Natural killer cell treated with Interleukin-12 subunit alpha and Interleukin-12 subunit beta and Interleukin-15 and Interleukin-18, amount 100 ng/mL, for 72 hours (primary cell): ENCODE data around the gene OGA. TPM values are rescaled to one million over a fixed set of nuclear protein-coding genes. Genes with fewer than 3 reads are reported as not detected.

Experiments
- ATAC-seq, 2 donors: fragments of 150-1000 bp; cut with Tn5 transposase in 1 of 2; sonication (Bioruptor Pico), chemical (Tn5 transposase) in 1 of 2; 2 replicates each; pipeline ENCODE4 v1.10.0; 2021
- DNase-seq: peaks from one replicate; pipeline ENCODE4 v3.0.0; 2022; ENCODE audit warnings: low spot score
- H3K27ac Mint-ChIP-seq, 2 donors: 1 replicate in 1 of 2; 2 replicates in 1 of 2; pipeline ENCODE4 v1.8.0; 2022; ENCODE audit warnings: mixed read lengths in 2 of 2, mild to moderate bottlenecking in 1 of 2, moderate library complexity in 1 of 2
- H3K27me3 Mint-ChIP-seq, 2 donors: 1 replicate in 1 of 2; 2 replicates in 1 of 2; pipeline ENCODE4 v1.8.0; 2022; ENCODE audit warnings: mixed read lengths in 2 of 2
- H3K36me3 Mint-ChIP-seq: one replicate; pipeline ENCODE4 v1.8.0; 2022; ENCODE audit warnings: mixed read lengths
- H3K4me1 Mint-ChIP-seq, 2 donors: 1 replicate in 1 of 2; 2 replicates in 1 of 2; pipeline ENCODE4 v1.8.0; 2022; ENCODE audit warnings: low read depth in 2 of 2, mixed read lengths in 2 of 2, mild to moderate bottlenecking in 1 of 2
- H3K4me3 Mint-ChIP-seq: one replicate; pipeline ENCODE4 v1.8.0; 2022; ENCODE audit warnings: mixed read lengths
- H3K9me3 Mint-ChIP-seq: 2 replicates; pipeline ENCODE4 v1.8.0; 2022; ENCODE audit warnings: mixed read lengths
- total RNA-seq, 2 donors: library from RNA; stranded (reverse); gene quantifications; one replicate each; pipeline ENCODE4 v1.2.3, GENCODE V29; 2022

OGA gene
- total RNA-seq: 100 to 1,000 TPM; 174 to 237 TPM

- ATAC-seq (peak; percentile 97 to 98), DNase-seq (peak; percentile 99)
- H3K27me3 Mint-ChIP-seq: no peaks in the 10 kb centered on the region
- H3K4me3 Mint-ChIP-seq: peak within 1 kb of the TSS; percentile 93
- peaks cover 17% of the 10 kb centered on the region for H3K36me3 Mint-ChIP-seq
- H3K27ac Mint-ChIP-seq: peak within 1 kb of the TSS; percentile 84 to 85
- no peaks in the 10 kb centered on the region for H3K9me3 Mint-ChIP-seq
- H3K4me1 Mint-ChIP-seq: peaks cover 32 to 44% of the 10 kb centered on the region in 2 donors
Measured at GRCh38 chr10:101818119-101818871, at the start of gene OGA. Gene OGA (minus strand): TSS chr10:101818444. CDS start chr10:101818022, 422 bp downstream.

GRCh38 chr10:101867931-101868330, 49.7 kb upstream of the OGA start:
- ATAC-seq (no peak), DNase-seq (no peak)
- Mint-ChIP-seq H3K4me3 (no peak overlapping the region), H3K27me3 (no peaks in the 10 kb centered on the region), H3K4me1 (peaks cover 0 to 5% of the 10 kb centered on the region in 2 donors), H3K9me3 (no peaks in the 10 kb centered on the region), H3K36me3 (peaks cover 4% of the 10 kb centered on the region), H3K27ac (no peak overlapping the region)

GRCh38 chr10:101859530-101859929, 41.3 kb upstream of the OGA start:
- Mint-ChIP-seq H3K9me3 (no peaks in the 10 kb centered on the region), H3K27me3 (no peaks in the 10 kb centered on the region), H3K4me3 (no peak overlapping the region), H3K36me3 (peaks cover 24% of the 10 kb centered on the region), H3K27ac (no peak overlapping the region), H3K4me1 (peaks cover 11 to 17% of the 10 kb centered on the region in 2 donors)
- no peak for ATAC-seq
- no peak for DNase-seq

- DNase-seq (peak; percentile 15), ATAC-seq (peak; percentile 32 to 86)
- no peaks in the 10 kb centered on the region for H3K9me3 Mint-ChIP-seq
- no peaks in the 10 kb centered on the region for H3K27me3 Mint-ChIP-seq
- peak overlapping the region; percentile 38 for H3K4me3 Mint-ChIP-seq
- H3K27ac Mint-ChIP-seq: peak overlapping the region in 1 of 2 donors; percentile 26
- peaks cover 9 to 17% of the 10 kb centered on the region in 2 donors for H3K4me1 Mint-ChIP-seq
- H3K36me3 Mint-ChIP-seq: peaks cover 24% of the 10 kb centered on the region
Measured at GRCh38 chr10:101858723-101859500, 40.7 kb upstream of the OGA start.

- Mint-ChIP-seq H3K27ac (no peak overlapping the region), H3K36me3 (peaks cover 24% of the 10 kb centered on the region), H3K27me3 (no peaks in the 10 kb centered on the region), H3K9me3 (no peaks in the 10 kb centered on the region), H3K4me3 (peak overlapping the region; percentile 38), H3K4me1 (peaks cover 8 to 17% of the 10 kb centered on the region in 2 donors)
- no peak for DNase-seq
- ATAC-seq: no peak
Measured at GRCh38 chr10:101857802-101858476, 39.7 kb upstream of the OGA start.

- no peaks in the 10 kb centered on the region for H3K9me3 Mint-ChIP-seq
- peaks cover 24% of the 10 kb centered on the region for H3K36me3 Mint-ChIP-seq
- no peak overlapping the region for H3K4me3 Mint-ChIP-seq
- H3K4me1 Mint-ChIP-seq: peaks cover 8 to 17% of the 10 kb centered on the region in 2 donors
- no peak overlapping the region for H3K27ac Mint-ChIP-seq
- no peak for ATAC-seq
- no peak for DNase-seq
- H3K27me3 Mint-ChIP-seq: no peaks in the 10 kb centered on the region
Measured at GRCh38 chr10:101856626-101857025, 38.4 kb upstream of the OGA start.

- ATAC-seq (no peak), DNase-seq (peak; percentile 8)
- no peaks in the 10 kb centered on the region for H3K27me3 Mint-ChIP-seq
- no peaks in the 10 kb centered on the region for H3K9me3 Mint-ChIP-seq
- H3K4me3 Mint-ChIP-seq: no peak overlapping the region
- peaks cover 0 to 4% of the 10 kb centered on the region in 2 donors for H3K4me1 Mint-ChIP-seq
- no peaks in the 10 kb centered on the region for H3K36me3 Mint-ChIP-seq
- H3K27ac Mint-ChIP-seq: no peak overlapping the region
Measured at GRCh38 chr10:101851411-101852116, 33.3 kb upstream of the OGA start.

GRCh38 chr10:101850749-101851148, 32.5 kb upstream of the OGA start:
- H3K27me3 Mint-ChIP-seq: no peaks in the 10 kb centered on the region
- no peak for DNase-seq

GRCh38 chr10:101848894-101849351, 30.7 kb upstream of the OGA start:
- Mint-ChIP-seq H3K36me3 (no peaks in the 10 kb centered on the region), H3K27me3 (peaks cover 5 to 6% of the 10 kb centered on the region in 2 donors)

More at GRCh38 chr10:101850749-101851148, 32.5 kb upstream of the OGA start:
- Mint-ChIP-seq H3K36me3 (no peaks in the 10 kb centered on the region), H3K9me3 (no peaks in the 10 kb centered on the region), H3K4me3 (no peak overlapping the region), H3K4me1 (peaks cover 0 to 4% of the 10 kb centered on the region in 2 donors), H3K27ac (no peak overlapping the region)
- ATAC-seq: no peak

GRCh38 chr10:101848408-101848807, 30.2 kb upstream of the OGA start:
- H3K27me3 Mint-ChIP-seq: peaks cover 5 to 6% of the 10 kb centered on the region in 2 donors
- H3K36me3 Mint-ChIP-seq: no peaks in the 10 kb centered on the region
- H3K4me3 Mint-ChIP-seq: no peak overlapping the region
- ATAC-seq (no peak), DNase-seq (no peak)
- no peak overlapping the region for H3K27ac Mint-ChIP-seq
- peaks cover 7 to 9% of the 10 kb centered on the region in 2 donors for H3K4me1 Mint-ChIP-seq
- H3K9me3 Mint-ChIP-seq: no peaks in the 10 kb centered on the region

More at GRCh38 chr10:101848894-101849351, 30.7 kb upstream of the OGA start:
- DNase-seq (peak; percentile 47), ATAC-seq (no peak)
- no peaks in the 10 kb centered on the region for H3K9me3 Mint-ChIP-seq
- H3K4me3 Mint-ChIP-seq: no peak overlapping the region
- peaks cover 7 to 9% of the 10 kb centered on the region in 2 donors for H3K4me1 Mint-ChIP-seq
- H3K27ac Mint-ChIP-seq: peak overlapping the region in 1 of 2 donors; percentile 32

GRCh38 chr10:101845893-101846292, 27.6 kb upstream of the OGA start:
- no peak for ATAC-seq
- Mint-ChIP-seq H3K4me1 (peaks cover 16 to 17% of the 10 kb centered on the region in 2 donors), H3K27me3 (peaks cover 6 to 10% of the 10 kb centered on the region in 2 donors), H3K4me3 (no peak overlapping the region), H3K9me3 (no peaks in the 10 kb centered on the region), H3K36me3 (no peaks in the 10 kb centered on the region), H3K27ac (no peak overlapping the region)
- peak; percentile 22 for DNase-seq

GRCh38 chr10:101843032-101844021, 25.1 kb upstream of the OGA start, which contains the start of gene KCNIP2:
Gene KCNIP2 (minus strand): TSS chr10:101843800. CDS start chr10:101843568, 232 bp downstream.
- Mint-ChIP-seq H3K4me1 (peaks cover 32 to 33% of the 10 kb centered on the region in 2 donors), H3K4me3 (peak within 1 kb of the TSS; percentile 66), H3K27me3 (peaks cover 6 to 12% of the 10 kb centered on the region in 2 donors), H3K9me3 (no peaks in the 10 kb centered on the region), H3K27ac (no peak within 1 kb of the TSS), H3K36me3 (no peaks in the 10 kb centered on the region)
- DNase-seq: peak; percentile 60
- peak; percentile 25 to 34 for ATAC-seq
